CD14-positive monocyte (primary cell): Measurements from ENCODE around the gene TENT4A. TPM values are rescaled to one million over a fixed set of nuclear protein-coding genes. Genes with fewer than 3 reads are reported as not detected.
"Not testable (repeated sequence)": the region's sequence is repeated elsewhere in the genome, so short reads cannot be mapped to it uniquely, and the experiment has no call there.

Experiments used
- DNase-seq, 3 donors: peaks; one replicate each; pipeline ENCODE4 v3.0.0-alpha.2; 2011 to 2022
- H2AFZ ChIP-seq: 2 replicates; pipeline ENCODE4 v1.6.0; 2012; ENCODE audit warnings: mild to moderate bottlenecking, low read depth, low read length, inconsistent platforms; ENCODE audit not compliant: insufficient read depth, poor library complexity, severe bottlenecking
- H3K27ac ChIP-seq, 2 donors: 1 replicate in 1 of 2; 2 replicates in 1 of 2; pipeline ENCODE4 v1.5.1; 2012 to 2013; ENCODE audit warnings: low read length in 2 of 2, control low read depth in 1 of 2, inconsistent platforms in 1 of 2, low read depth in 1 of 2, mild to moderate bottlenecking in 1 of 2
- H3K27me3 ChIP-seq, 2 donors: one replicate each; pipeline versions ENCODE4 v1.6.0 to v1.6.1; 2011 to 2013; ENCODE audit warnings: low read length in 2 of 2; ENCODE audit not compliant: control insufficient read depth in 2 of 2, insufficient read depth in 2 of 2
- H3K36me3 ChIP-seq, 2 donors: replicated peaks in 1 of 2; 1 replicate in 1 of 2; 2 replicates in 1 of 2; pipeline versions ENCODE4 v1.5.1 to v1.6.1; 2012 to 2013; ENCODE audit warnings: low read length in 2 of 2, control low read depth in 1 of 2, inconsistent platforms in 1 of 2, mild to moderate bottlenecking in 1 of 2; ENCODE audit not compliant: insufficient read depth in 2 of 2, control insufficient read depth in 1 of 2
- H3K4me1 ChIP-seq, 2 donors: 1 replicate in 1 of 2; 2 replicates in 1 of 2; pipeline versions ENCODE4 v1.5.1 to v1.6.1; 2012 to 2013; ENCODE audit warnings: low read length in 2 of 2, control low read depth in 1 of 2, inconsistent platforms in 1 of 2, mild to moderate bottlenecking in 1 of 2, moderate library complexity in 1 of 2; ENCODE audit not compliant: insufficient read depth in 2 of 2, control insufficient read depth in 1 of 2
- H3K4me2 ChIP-seq: replicated peaks from 2 replicates; pipeline ENCODE3; 2012; ENCODE audit warnings: low read length, moderate library complexity, mild to moderate bottlenecking; ENCODE audit not compliant: poor library complexity, severe bottlenecking; ENCODE audit errors: extremely low read depth
- H3K4me3 ChIP-seq, 3 experiments: fragments of 200-600 bp in 1 of 3; sonication (generic) in 1 of 3; replicated peaks in 1 of 3; 1 replicate in 2 of 3; 2 replicates in 1 of 3; pipeline ENCODE4 v1.5.1; 2011 to 2013; ENCODE audit warnings: low read length in 3 of 3, mild to moderate bottlenecking in 3 of 3, control low read depth in 2 of 3, low read depth in 2 of 3, inconsistent platforms in 1 of 3, moderate library complexity in 1 of 3
- H3K79me2 ChIP-seq: 2 replicates; pipeline ENCODE4 v1.6.0; 2012; ENCODE audit warnings: mild to moderate bottlenecking, control low read depth, inconsistent platforms, low read length, moderate library complexity; ENCODE audit not compliant: insufficient read depth
- H3K9ac ChIP-seq: 2 replicates; pipeline ENCODE4 v1.6.0; 2017; ENCODE audit warnings: low read length, mild to moderate bottlenecking; ENCODE audit not compliant: insufficient read depth, poor library complexity, severe bottlenecking
- H3K9me3 ChIP-seq, 2 donors: replicated peaks in 1 of 2; 1 replicate in 1 of 2; 2 replicates in 1 of 2; pipeline versions ENCODE4 v1.5.1 to v1.6.1; 2012 to 2013; ENCODE audit warnings: low read length in 2 of 2, control low read depth in 1 of 2; ENCODE audit not compliant: control insufficient read depth in 1 of 2, insufficient read depth in 1 of 2
- H4K20me1 ChIP-seq: 2 replicates; pipeline ENCODE4 v1.6.0; 2012; ENCODE audit warnings: mild to moderate bottlenecking, low read length, control low read depth, moderate library complexity; ENCODE audit not compliant: insufficient read depth
- H3K27ac Mint-ChIP-seq, 7 donors: one replicate each; pipeline ENCODE4 v1.8.0; 2020; ENCODE audit warnings: mild to moderate bottlenecking in 7 of 7, mixed read lengths in 7 of 7, moderate library complexity in 6 of 7, inconsistent platforms in 2 of 7
- H3K27me3 Mint-ChIP-seq, 3 donors: one replicate each; pipeline ENCODE4 v1.8.0; 2021 to 2022; ENCODE audit warnings: low read depth in 3 of 3, mild to moderate bottlenecking in 3 of 3, mixed read lengths in 3 of 3, moderate library complexity in 3 of 3, inconsistent platforms in 1 of 3
- H3K36me3 Mint-ChIP-seq, 2 donors: one replicate each; pipeline ENCODE4 v1.8.0; 2020; ENCODE audit warnings: mixed read lengths in 2 of 2, inconsistent platforms in 1 of 2, mild to moderate bottlenecking in 1 of 2
- H3K4me1 Mint-ChIP-seq: one replicate; pipeline ENCODE4 v1.8.0; 2020; ENCODE audit warnings: mild to moderate bottlenecking, mixed read lengths
- H3K4me3 Mint-ChIP-seq, 2 donors: one replicate each; pipeline ENCODE4 v1.8.0; 2020; ENCODE audit warnings: mild to moderate bottlenecking in 2 of 2, mixed read lengths in 2 of 2, moderate library complexity in 1 of 2
- H3K9me3 Mint-ChIP-seq, 7 donors: one replicate each; pipeline ENCODE4 v1.8.0; 2020 to 2022; ENCODE audit warnings: mixed read lengths in 7 of 7, mild to moderate bottlenecking in 6 of 7, moderate library complexity in 6 of 7, inconsistent platforms in 2 of 7
- WGBS: methylation state at CpG from one replicate; pipeline ENCODE4 v1.1.5; 2013; ENCODE audit warnings: missing lambda C conversion rate; ENCODE audit not compliant: insufficient coverage; 5-methylcytosine and 5-hydroxymethylcytosine counted together
- intact Hi-C, 2 donors: fragments of 100-400 bp; cut with micrococcal nuclease; formaldehyde crosslinking; loops; one replicate each; pipeline versions ENCODE4 v1.15.0 to v1.15.1; 2023
- polyA plus RNA-seq, 3 donors: library from polyadenylated mRNA; depleted of rRNA in 1 of 3; unstranded in 2 of 3; stranded (reverse) in 1 of 3; fragments of 300-500 nt in 2 of 3; fragments of >200 nt in 1 of 3; fragmentation: Illumina TruSeq in 2 of 3; gene quantifications; 1 replicate in 2 of 3; 2 replicates in 1 of 3; pipeline ENCODE4 v1.2.3, GENCODE V29; 2012 to 2021
- TF ChIP-seq, protein P1 (sequence below): fragments of 200-600 bp; IDR thresholded peaks from one replicate; pipeline ENCODE4 v1.8.0; 2022; ENCODE audit warnings: antibody characterized with exemption, mild to moderate bottlenecking

The TENT4A gene
- polyA plus RNA-seq, 3 donors = 0.17 to 15.6 (median 0.44) TPM

- Mint-ChIP-seq H3K27me3 (no peaks in the 10 kb centered on the region), H3K9me3 (peaks cover 0 to 7% (median 2%) of the 10 kb centered on the region in 7 donors), H3K36me3 (peaks cover 61 to 77% of the 10 kb centered on the region in 2 donors), H3K4me3 (no peak overlapping the region), H3K4me1 (no peaks in the 10 kb centered on the region), H3K27ac (no peak overlapping the region)
- Histone ChIP-seq H3K9ac (no peak overlapping the region), H3K4me2 (no peak overlapping the region), H2AFZ (no peak overlapping the region), H3K79me2 (no peaks in the 10 kb centered on the region), H3K27me3 (no peaks in the 10 kb centered on the region), H3K9me3 (no peaks in the 10 kb centered on the region), H4K20me1 (no peaks in the 10 kb centered on the region), H3K4me3 (no peak overlapping the region), H3K4me1 (no peaks in the 10 kb centered on the region), H3K36me3 (peaks cover 20 to 76% of the 10 kb centered on the region in 2 donors), H3K27ac (no peak overlapping the region)
- 100% methylated on average over 3 of the region's 5 CpGs for WGBS
- no peak for DNase-seq
- TF ChIP-seq, protein P1, sequence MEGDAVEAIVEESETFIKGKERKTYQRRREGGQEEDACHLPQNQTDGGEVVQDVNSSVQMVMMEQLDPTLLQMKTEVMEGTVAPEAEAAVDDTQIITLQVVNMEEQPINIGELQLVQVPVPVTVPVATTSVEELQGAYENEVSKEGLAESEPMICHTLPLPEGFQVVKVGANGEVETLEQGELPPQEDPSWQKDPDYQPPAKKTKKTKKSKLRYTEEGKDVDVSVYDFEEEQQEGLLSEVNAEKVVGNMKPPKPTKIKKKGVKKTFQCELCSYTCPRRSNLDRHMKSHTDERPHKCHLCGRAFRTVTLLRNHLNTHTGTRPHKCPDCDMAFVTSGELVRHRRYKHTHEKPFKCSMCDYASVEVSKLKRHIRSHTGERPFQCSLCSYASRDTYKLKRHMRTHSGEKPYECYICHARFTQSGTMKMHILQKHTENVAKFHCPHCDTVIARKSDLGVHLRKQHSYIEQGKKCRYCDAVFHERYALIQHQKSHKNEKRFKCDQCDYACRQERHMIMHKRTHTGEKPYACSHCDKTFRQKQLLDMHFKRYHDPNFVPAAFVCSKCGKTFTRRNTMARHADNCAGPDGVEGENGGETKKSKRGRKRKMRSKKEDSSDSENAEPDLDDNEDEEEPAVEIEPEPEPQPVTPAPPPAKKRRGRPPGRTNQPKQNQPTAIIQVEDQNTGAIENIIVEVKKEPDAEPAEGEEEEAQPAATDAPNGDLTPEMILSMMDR = no peak
- intact Hi-C loops = no loop called here
Measured at GRCh38 chr5:6667648-6668047, 45.6 kb upstream of the TENT4A start.

GRCh38 chr5:6668717-6669116 lies 44.5 kb upstream of the TENT4A start:
- H3K36me3 ChIP-seq = peaks cover 14 to 72% of the 10 kb centered on the region in 2 donors
- H3K27ac ChIP-seq, H4K20me1 ChIP-seq, H2AFZ ChIP-seq, H3K27me3 Mint-ChIP-seq, H3K9ac ChIP-seq, H3K9me3 Mint-ChIP-seq, H3K27me3 ChIP-seq, H3K4me1 ChIP-seq, H3K4me2 ChIP-seq, DNase-seq, H3K4me1 Mint-ChIP-seq, intact Hi-C loops, H3K4me3 Mint-ChIP-seq, H3K9me3 ChIP-seq, H3K4me3 ChIP-seq, H3K79me2 ChIP-seq: not testable (repeated sequence)
- H3K36me3 Mint-ChIP-seq = peaks cover 60 to 77% of the 10 kb centered on the region in 2 donors
- peak overlapping the region in 2 of 7 donors; percentile 25 to 66 for H3K27ac Mint-ChIP-seq
- WGBS = 90% methylated on average over 7 of the region's 9 CpGs
